SK-N-SH treated with all-trans-retinoic acid at 6 μM for 48 hours (cell line): ENCODE data around the gene RABGAP1L.

ENCODE experiments used
- ATAC-seq: fragments of 200-7000 bp; cut with Tn5 transposase; 3 replicates; pipeline ENCODE4 v1.9.1; 2020; ENCODE audit warnings: mild to moderate bottlenecking, moderate library complexity
- ARNTL ChIP-seq: fragments of 450-650 bp; formaldehyde crosslinking; IDR thresholded peaks from 2 replicates; pipeline ENCODE4 v1.5.0; 2020; ENCODE audit warnings: low read depth, mild to moderate bottlenecking, moderate library complexity, borderline replicate concordance
- BACH2 ChIP-seq: fragments of 250-450 bp; sonication (Bioruptor Pico); IDR thresholded peaks from 2 replicates; pipeline ENCODE4 v1.9.0; 2021; ENCODE audit warnings: mild to moderate bottlenecking, borderline replicate concordance
- CREB5 ChIP-seq: fragments of 250-450 bp; sonication (Bioruptor Pico); IDR thresholded peaks from 2 replicates; pipeline ENCODE4 v1.5.1; 2020; ENCODE audit warnings: low read depth, mild to moderate bottlenecking, moderate library complexity
- CSDC2 ChIP-seq: fragments of 250-450 bp; sonication (Bioruptor Pico); IDR thresholded peaks from 2 replicates; pipeline ENCODE4 v1.5.0; 2020; ENCODE audit warnings: mild to moderate bottlenecking, moderate library complexity
- CSRNP3 ChIP-seq: fragments of 250-450 bp; sonication (Bioruptor Pico); IDR thresholded peaks from 2 replicates; pipeline ENCODE4 v1.5.1; 2021; ENCODE audit warnings: mild to moderate bottlenecking, moderate library complexity
- ESRRG ChIP-seq: fragments of 250-450 bp; sonication (Bioruptor Pico); IDR thresholded peaks from 2 replicates; pipeline ENCODE4 v1.6.1; 2021; ENCODE audit warnings: mild to moderate bottlenecking
- ISL1 ChIP-seq: fragments of 250-450 bp; sonication (Bioruptor Pico); IDR thresholded peaks from 2 replicates; pipeline ENCODE4 v2.1.2; 2022; ENCODE audit warnings: mild to moderate bottlenecking, moderate library complexity
- OSR1 ChIP-seq: fragments of 250-450 bp; sonication (Bioruptor Pico); IDR thresholded peaks from 2 replicates; pipeline ENCODE4 v1.8.0; 2022; ENCODE audit warnings: moderate library complexity, mild to moderate bottlenecking, inconsistent platforms
- PATZ1 ChIP-seq: fragments of 250-450 bp; sonication (Bioruptor Pico); IDR thresholded peaks from 2 replicates; pipeline ENCODE4 v1.8.0; 2020; ENCODE audit warnings: mild to moderate bottlenecking, moderate library complexity, borderline replicate concordance
- POU6F1 ChIP-seq: fragments of 250-450 bp; sonication (Bioruptor Pico); IDR thresholded peaks from 2 replicates; pipeline ENCODE4 v1.8.0; 2021; ENCODE audit warnings: low read depth, mild to moderate bottlenecking, moderate library complexity, borderline replicate concordance
- PPARA ChIP-seq: fragments of 250-450 bp; sonication (Bioruptor Pico); IDR thresholded peaks from 2 replicates; pipeline ENCODE4 v1.5.0; 2020; ENCODE audit warnings: mild to moderate bottlenecking, borderline replicate concordance
- RARB ChIP-seq: fragments of 250-450 bp; sonication (Bioruptor Pico); IDR thresholded peaks from 2 replicates; pipeline ENCODE4 v1.8.0; 2021; ENCODE audit warnings: mild to moderate bottlenecking, moderate library complexity
- TCF4 ChIP-seq: fragments of 250-450 bp; sonication (Bioruptor Pico); IDR thresholded peaks from 2 replicates; pipeline ENCODE4 v1.8.0; 2021; ENCODE audit warnings: mild to moderate bottlenecking, moderate library complexity, borderline replicate concordance
- TOX ChIP-seq: fragments of 250-450 bp; sonication (Bioruptor Pico); IDR thresholded peaks from 2 replicates; pipeline ENCODE4 v1.8.0; 2021; ENCODE audit warnings: mild to moderate bottlenecking, moderate library complexity, borderline replicate concordance
- TSHZ2 ChIP-seq: fragments of 250-450 bp; sonication (Bioruptor Pico); IDR thresholded peaks from 2 replicates; pipeline ENCODE4 v1.5.0; 2020; ENCODE audit warnings: mild to moderate bottlenecking, moderate library complexity
- ZC3H10 ChIP-seq: fragments of 250-450 bp; sonication (Bioruptor Pico); IDR thresholded peaks from 2 replicates; pipeline ENCODE4 v1.5.1; 2021; ENCODE audit warnings: mild to moderate bottlenecking, moderate library complexity
- ZFP30 ChIP-seq: fragments of 450-650 bp; formaldehyde crosslinking; IDR thresholded peaks from 2 replicates; pipeline ENCODE4 v1.5.0; 2022; ENCODE audit warnings: mild to moderate bottlenecking, moderate library complexity
- ZNF565 ChIP-seq: fragments of 450-650 bp; formaldehyde crosslinking; conservative IDR thresholded peaks from 2 replicates; pipeline ENCODE4 v1.5.0; 2020; ENCODE audit warnings: low read depth, mild to moderate bottlenecking, moderate library complexity
- ZNF70 ChIP-seq: fragments of 450-650 bp; formaldehyde crosslinking; IDR thresholded peaks from 2 replicates; pipeline ENCODE4 v1.5.0; 2020; ENCODE audit warnings: mild to moderate bottlenecking, moderate library complexity
- ZNF8 ChIP-seq: fragments of 450-650 bp; formaldehyde crosslinking; IDR thresholded peaks from 2 replicates; pipeline ENCODE4 v1.5.0; 2020; ENCODE audit warnings: mild to moderate bottlenecking, moderate library complexity

The RABGAP1L gene

GRCh38 chr1:174197547-174197946 is 38.2 kb downstream of the RABGAP1L start:
- TF ChIP-seq ZFP30 (no peak), TOX (CRISPR knock-in tag) (no peak), CSRNP3 (CRISPR knock-in tag) (no peak), PPARA (CRISPR knock-in tag) (no peak), OSR1 (CRISPR knock-in tag) (no peak), CSDC2 (CRISPR knock-in tag) (no peak), CREB5 (CRISPR knock-in tag) (no peak), ARNTL (CRISPR knock-in tag) (no peak), TSHZ2 (CRISPR knock-in tag) (no peak), ZNF8 (CRISPR knock-in tag) (no peak), ISL1 (CRISPR knock-in tag) (no peak), BACH2 (no peak), RARB (CRISPR knock-in tag) (no peak)
- no peak for ATAC-seq

GRCh38 chr1:174198202-174198601 is 38.9 kb downstream of the RABGAP1L start:
- TF ChIP-seq CSRNP3 (CRISPR knock-in tag) (no peak), RARB (CRISPR knock-in tag) (no peak), ZNF565 (CRISPR knock-in tag) (no peak), ZNF8 (CRISPR knock-in tag) (no peak), BACH2 (no peak), PATZ1 (CRISPR knock-in tag) (no peak), TSHZ2 (CRISPR knock-in tag) (no peak), CREB5 (CRISPR knock-in tag) (no peak), TCF4 (CRISPR knock-in tag) (no peak), ARNTL (CRISPR knock-in tag) (no peak), ESRRG (CRISPR knock-in tag) (no peak), ZC3H10 (CRISPR knock-in tag) (no peak), POU6F1 (CRISPR knock-in tag) (no peak), OSR1 (CRISPR knock-in tag) (no peak), ZNF70 (CRISPR knock-in tag) (no peak)
- ATAC-seq, result no peak
